Caco-2 (cell line): ENCODE measurements around the gene CMTM4. TPM values are rescaled to one million over a fixed set of nuclear protein-coding genes. Genes with fewer than 3 reads are reported as not detected.

ENCODE experiments used
- BruUV-seq: library from RNA; stranded (reverse); fragments of 400-500 nt; replicated peaks from 2 replicates; lab custom pipeline; 2021; lab: Mats Ljungman, UMichigan
- CTCF ChIA-PET: fragments of 300-600 bp; sonication (Branson Sonifier 250); formaldehyde crosslinking; loops from one replicate; lab custom pipeline; 2022; ENCODE audit warnings: antibody characterized with exemption; lab: Charles Lee
- POLR2A ChIA-PET: fragments of 300-600 bp; sonication (Branson Sonifier 250); formaldehyde crosslinking; loops from one replicate; lab custom pipeline; 2022; ENCODE audit warnings: antibody characterized with exemption; lab: Charles Lee
- DNase-seq, 2 experiments: peaks; one replicate each; pipeline versions ENCODE4 v3.0.0 to v3.0.0-alpha.2; 2020 to 2022
- H3K27me3 ChIP-seq: replicated peaks from 2 replicates; pipeline ENCODE4 v1.6.0; 2011; ENCODE audit warnings: low read length; ENCODE audit not compliant: control insufficient read depth, insufficient read depth
- H3K36me3 ChIP-seq: 2 replicates; pipeline ENCODE4 v1.5.1; 2011; ENCODE audit warnings: low read length; ENCODE audit not compliant: control insufficient read depth, insufficient read depth
- H3K4me1 ChIP-seq: fragments of 250-450 bp; sonication (Bioruptor Pico); 2 replicates; pipeline ENCODE4 v1.5.1; 2020; ENCODE audit warnings: mild to moderate bottlenecking
- H3K4me3 ChIP-seq: 2 replicates; pipeline ENCODE4 v1.5.1; 2011; ENCODE audit warnings: low read depth, mild to moderate bottlenecking, control low read depth, low read length
- H3K9me3 ChIP-seq: fragments of 250-450 bp; sonication (Bioruptor Pico); 2 replicates; pipeline ENCODE4 v1.5.1; 2020; ENCODE audit warnings: mild to moderate bottlenecking, moderate library complexity
- H3K27ac Mint-ChIP-seq: one replicate; pipeline ENCODE4 v1.8.0; 2022; ENCODE audit warnings: mixed read lengths; ENCODE audit not compliant: unreplicated experiment
- H3K27me3 Mint-ChIP-seq: one replicate; pipeline ENCODE4 v1.8.0; 2022; ENCODE audit warnings: mixed read lengths; ENCODE audit not compliant: insufficient read depth, unreplicated experiment
- H3K36me3 Mint-ChIP-seq: one replicate; pipeline ENCODE4 v1.8.0; 2022; ENCODE audit warnings: mild to moderate bottlenecking, mixed read lengths; ENCODE audit not compliant: insufficient read depth, unreplicated experiment
- H3K4me1 Mint-ChIP-seq: one replicate; pipeline ENCODE4 v1.8.0; 2022; ENCODE audit warnings: low read depth, mixed read lengths; ENCODE audit not compliant: unreplicated experiment
- H3K4me3 Mint-ChIP-seq: one replicate; pipeline ENCODE4 v1.8.0; 2022; ENCODE audit warnings: mild to moderate bottlenecking, moderate library complexity, mixed read lengths; ENCODE audit not compliant: unreplicated experiment
- H3K9me3 Mint-ChIP-seq: one replicate; pipeline ENCODE4 v1.8.0; 2022; ENCODE audit warnings: mixed read lengths; ENCODE audit not compliant: unreplicated experiment
- intact Hi-C: fragments of 100-400 bp; cut with micrococcal nuclease; formaldehyde crosslinking; loops from one replicate; pipeline ENCODE4 v1.10.0; 2022; ENCODE audit not compliant: unreplicated experiment
- total RNA-seq: library from RNA; stranded (reverse); gene quantifications from 2 replicates; pipeline ENCODE4 v1.2.3, GENCODE V29; 2022
- TF ChIP-seq, protein P1 (sequence below), 2 experiments: fragments of 200-600 bp in 1 of 2; IDR thresholded peaks; 1 replicate in 1 of 2; 2 replicates in 1 of 2; pipeline versions ENCODE4 v1.5.1 to v1.8.0; 2011 to 2022; ENCODE audit warnings: antibody characterized with exemption in 1 of 2, control low read depth in 1 of 2, inconsistent platforms in 1 of 2, low read depth in 1 of 2, low read length in 1 of 2, mild to moderate bottlenecking in 1 of 2, moderate library complexity in 1 of 2; ENCODE audit not compliant: insufficient read depth in 1 of 2, severe bottlenecking in 1 of 2, unreplicated experiment in 1 of 2

The CMTM4 gene
- total RNA-seq, 1 experiment from 2014 or later = 108 TPM

DNA sequence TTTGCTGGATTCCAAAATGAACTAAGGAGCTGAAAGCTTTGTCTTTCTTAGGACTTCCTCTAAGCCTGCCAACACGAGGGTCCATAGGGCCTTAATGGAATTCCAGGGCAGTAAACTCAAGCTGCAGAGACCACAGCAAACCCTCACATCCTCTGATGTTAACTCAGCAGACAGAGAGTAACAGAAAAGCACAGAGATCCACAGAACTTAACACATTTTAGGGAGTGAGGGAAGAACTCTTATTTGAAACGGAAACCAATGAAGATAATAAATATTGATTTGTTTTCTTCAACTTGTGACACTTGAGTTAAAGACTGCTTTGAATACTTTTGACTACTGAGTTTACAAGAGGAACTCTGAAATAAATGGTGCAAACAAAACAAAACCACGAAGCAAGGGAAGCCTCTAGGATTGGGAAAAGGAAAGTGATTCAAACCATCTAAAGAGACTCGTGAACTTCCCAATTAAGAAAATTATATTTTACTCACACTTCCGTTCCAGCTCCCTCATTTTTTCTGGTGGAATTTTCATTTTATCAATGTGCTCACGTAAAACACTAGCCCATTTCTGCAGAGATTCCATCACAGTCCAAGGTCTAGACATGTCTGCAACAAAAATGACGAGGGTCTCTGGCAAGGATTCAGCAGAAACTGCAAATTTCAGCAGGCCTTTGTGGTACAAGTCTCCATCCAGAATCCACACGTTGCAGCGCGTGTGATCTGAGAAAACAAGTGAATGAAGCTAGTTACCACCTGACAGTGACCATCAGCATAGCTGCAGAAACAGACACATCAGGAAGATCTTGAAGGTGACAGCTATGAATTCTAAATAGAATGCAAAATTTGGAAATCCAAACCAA is 45.6 kb upstream of the CMTM4 start:
- Mint-ChIP-seq H3K9me3 (no peaks in the 10 kb centered on the region), H3K27ac (no peak overlapping the region), H3K4me3 (no peak overlapping the region), H3K4me1 (peaks cover 8% of the 10 kb centered on the region), H3K36me3 (peaks cover 94% of the 10 kb centered on the region), H3K27me3 (no peaks in the 10 kb centered on the region)
- Histone ChIP-seq H3K4me3 (no peak overlapping the region), H3K9me3 (no peaks in the 10 kb centered on the region), H3K4me1 (peaks cover 9% of the 10 kb centered on the region), H3K36me3 (peaks cover 13% of the 10 kb centered on the region), H3K27me3 (no peaks in the 10 kb centered on the region)
- no peak for DNase-seq
- intact Hi-C loops = no loop called here
- TF ChIP-seq, protein P1, sequence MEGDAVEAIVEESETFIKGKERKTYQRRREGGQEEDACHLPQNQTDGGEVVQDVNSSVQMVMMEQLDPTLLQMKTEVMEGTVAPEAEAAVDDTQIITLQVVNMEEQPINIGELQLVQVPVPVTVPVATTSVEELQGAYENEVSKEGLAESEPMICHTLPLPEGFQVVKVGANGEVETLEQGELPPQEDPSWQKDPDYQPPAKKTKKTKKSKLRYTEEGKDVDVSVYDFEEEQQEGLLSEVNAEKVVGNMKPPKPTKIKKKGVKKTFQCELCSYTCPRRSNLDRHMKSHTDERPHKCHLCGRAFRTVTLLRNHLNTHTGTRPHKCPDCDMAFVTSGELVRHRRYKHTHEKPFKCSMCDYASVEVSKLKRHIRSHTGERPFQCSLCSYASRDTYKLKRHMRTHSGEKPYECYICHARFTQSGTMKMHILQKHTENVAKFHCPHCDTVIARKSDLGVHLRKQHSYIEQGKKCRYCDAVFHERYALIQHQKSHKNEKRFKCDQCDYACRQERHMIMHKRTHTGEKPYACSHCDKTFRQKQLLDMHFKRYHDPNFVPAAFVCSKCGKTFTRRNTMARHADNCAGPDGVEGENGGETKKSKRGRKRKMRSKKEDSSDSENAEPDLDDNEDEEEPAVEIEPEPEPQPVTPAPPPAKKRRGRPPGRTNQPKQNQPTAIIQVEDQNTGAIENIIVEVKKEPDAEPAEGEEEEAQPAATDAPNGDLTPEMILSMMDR (IDR thresholded peaks at IDR 0.05; ENCODE audit: insufficient read depth in 1 of 2, low read depth in 1 of 2, low read length in 1 of 2, severe bottlenecking in 1 of 2, unreplicated experiment in 1 of 2) = no peak
- CTCF ChIA-PET = interaction anchor here (0.6 to 2.1 kb wide), 4 partner anchors 88 to 134 kb away, joined by 3 to 7 read pairs (median 4); partner anchors contain the start of gene NAE1
- POLR2A ChIA-PET = no interaction called here
- BruUV-seq = TSS peak; percentile 5

DNA sequence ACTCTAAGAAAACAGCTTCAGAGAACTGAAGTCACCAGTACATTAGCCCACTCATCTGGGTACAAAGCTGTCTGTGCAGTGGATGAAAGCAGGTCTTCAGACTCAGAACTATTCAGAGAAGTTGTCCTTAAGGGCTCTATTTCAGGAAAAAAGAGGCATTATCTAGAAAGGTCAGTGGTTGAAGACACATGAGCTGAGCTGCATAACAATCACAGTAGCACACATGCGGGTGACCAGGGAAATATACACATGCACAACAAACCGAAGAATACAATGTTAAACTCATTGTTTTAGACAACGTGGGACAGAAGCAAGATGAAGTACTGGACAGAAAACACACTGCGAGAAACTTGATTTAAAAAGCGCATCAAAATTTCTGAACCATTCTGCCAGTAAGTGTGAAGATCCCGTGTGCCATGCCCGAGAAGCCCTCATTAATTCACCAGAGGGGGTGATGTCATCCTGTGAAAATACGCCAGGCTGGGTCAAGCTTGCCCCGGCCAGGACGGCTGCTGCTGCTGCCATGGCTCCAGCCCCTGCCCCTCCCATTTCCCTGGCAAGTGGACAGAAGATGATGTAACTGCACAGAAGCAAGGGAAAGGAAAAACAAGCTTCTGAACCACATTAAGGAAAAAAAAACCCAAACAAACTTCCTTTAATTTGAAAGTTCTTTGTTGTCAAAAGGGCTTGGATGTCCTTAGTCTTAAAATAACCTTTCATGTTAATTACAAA is 44.8 kb upstream of the CMTM4 start:
- no peak for DNase-seq
- Mint-ChIP-seq H3K36me3 (peaks cover 91% of the 10 kb centered on the region), H3K27me3 (no peaks in the 10 kb centered on the region), H3K27ac (no peak overlapping the region), H3K4me3 (no peak overlapping the region), H3K9me3 (no peaks in the 10 kb centered on the region), H3K4me1 (peaks cover 8% of the 10 kb centered on the region)
- no TSS peak for BruUV-seq
- Histone ChIP-seq H3K4me1 (peaks cover 9% of the 10 kb centered on the region), H3K27me3 (no peaks in the 10 kb centered on the region), H3K4me3 (no peak overlapping the region), H3K9me3 (no peaks in the 10 kb centered on the region), H3K36me3 (peaks cover 13% of the 10 kb centered on the region)
- intact Hi-C loops = no loop called here
- ChIA-PET POLR2A (no interaction called here), CTCF (interaction anchor here (0.5 to 2.1 kb wide), 6 partner anchors 9 to 133 kb away, joined by 3 to 10 read pairs (median 6); partner anchors contain the start of genes DYNC1LI2 and NAE1)
- TF ChIP-seq, protein P1 (IDR thresholded peaks at IDR 0.05; ENCODE audit: insufficient read depth in 1 of 2, low read depth in 1 of 2, low read length in 1 of 2, severe bottlenecking in 1 of 2, unreplicated experiment in 1 of 2) = no peak

DNA sequence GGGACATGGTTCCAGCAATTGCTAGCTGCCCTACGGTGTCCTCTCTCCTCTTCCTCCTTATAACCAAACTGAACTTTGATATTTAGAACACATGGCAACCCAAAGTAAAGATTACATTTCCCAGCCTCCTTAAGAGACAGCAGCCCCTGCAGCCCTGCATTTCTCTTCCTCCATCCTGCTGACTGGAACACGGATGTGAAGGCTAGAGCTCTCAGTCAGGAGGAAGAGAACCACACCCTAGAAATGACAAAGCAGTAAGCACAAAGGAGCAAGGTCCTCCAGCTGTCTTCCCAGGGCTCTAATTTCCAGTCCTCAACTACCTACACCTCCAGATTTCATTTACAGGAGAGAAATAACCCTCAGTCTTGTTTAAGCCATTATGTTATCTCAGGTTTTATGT is 44.0 kb upstream of the CMTM4 start:
- Mint-ChIP-seq H3K9me3 (no peaks in the 10 kb centered on the region), H3K4me3 (no peak overlapping the region), H3K4me1 (peaks cover 8% of the 10 kb centered on the region), H3K36me3 (peaks cover 91% of the 10 kb centered on the region), H3K27ac (peak overlapping the region; percentile 39), H3K27me3 (no peaks in the 10 kb centered on the region)
- Histone ChIP-seq H3K4me1 (peaks cover 9% of the 10 kb centered on the region), H3K27me3 (no peaks in the 10 kb centered on the region), H3K4me3 (no peak overlapping the region), H3K36me3 (peaks cover 17% of the 10 kb centered on the region), H3K9me3 (no peaks in the 10 kb centered on the region)
- DNase-seq = no peak
- ChIA-PET POLR2A (no interaction called here), CTCF (interaction anchor here (0.5 to 2.1 kb wide), 9 partner anchors 10 to 127 kb away, joined by 3 to 10 read pairs (median 5); partner anchors contain the start of genes DYNC1LI2 and NAE1)
- intact Hi-C loops = loop anchor here (1.0 kb wide), 1 partner anchor 78 kb away; no protein-coding TSS in a partner anchor
- no TSS peak for BruUV-seq
- TF ChIP-seq, protein P1 (IDR thresholded peaks at IDR 0.05; ENCODE audit: insufficient read depth in 1 of 2, low read depth in 1 of 2, low read length in 1 of 2, severe bottlenecking in 1 of 2, unreplicated experiment in 1 of 2) = no peak
